Stimulated activated CD8-positive, alpha-beta memory T cell treated with anti-CD3 and anti-CD28 coated beads, Interleukin-15, amount 100 ng/mL, for 24 hours (primary cell): ENCODE results near the gene CMPK1.

Experiments
- DNase-seq: peaks from one replicate; pipeline ENCODE4 v3.0.0-alpha.2; 2020; ENCODE audit warnings: low read depth

Gene CMPK1

GRCh38 chr1:47424336-47424982, 90.9 kb downstream of the CMPK1 start:
- no peak for DNase-seq
